Stimulated activated CD4-positive, alpha-beta T cell treated with anti-CD3 and anti-CD28 coated beads, Interleukin-1b, Interleukin-23, amount 100 ng/mL, for 4 hours (primary cell): ENCODE data around the gene UBR3.
"Not testable (repeated sequence)": the region's sequence is repeated elsewhere in the genome, so short reads cannot be mapped to it uniquely, and the experiment has no call there.

ENCODE experiments used
- DNase-seq, 2 donors: peaks; one replicate each; pipeline ENCODE4 v3.0.0-alpha.2; 2020; ENCODE audit warnings: low read depth in 2 of 2

Gene UBR3, protein sequence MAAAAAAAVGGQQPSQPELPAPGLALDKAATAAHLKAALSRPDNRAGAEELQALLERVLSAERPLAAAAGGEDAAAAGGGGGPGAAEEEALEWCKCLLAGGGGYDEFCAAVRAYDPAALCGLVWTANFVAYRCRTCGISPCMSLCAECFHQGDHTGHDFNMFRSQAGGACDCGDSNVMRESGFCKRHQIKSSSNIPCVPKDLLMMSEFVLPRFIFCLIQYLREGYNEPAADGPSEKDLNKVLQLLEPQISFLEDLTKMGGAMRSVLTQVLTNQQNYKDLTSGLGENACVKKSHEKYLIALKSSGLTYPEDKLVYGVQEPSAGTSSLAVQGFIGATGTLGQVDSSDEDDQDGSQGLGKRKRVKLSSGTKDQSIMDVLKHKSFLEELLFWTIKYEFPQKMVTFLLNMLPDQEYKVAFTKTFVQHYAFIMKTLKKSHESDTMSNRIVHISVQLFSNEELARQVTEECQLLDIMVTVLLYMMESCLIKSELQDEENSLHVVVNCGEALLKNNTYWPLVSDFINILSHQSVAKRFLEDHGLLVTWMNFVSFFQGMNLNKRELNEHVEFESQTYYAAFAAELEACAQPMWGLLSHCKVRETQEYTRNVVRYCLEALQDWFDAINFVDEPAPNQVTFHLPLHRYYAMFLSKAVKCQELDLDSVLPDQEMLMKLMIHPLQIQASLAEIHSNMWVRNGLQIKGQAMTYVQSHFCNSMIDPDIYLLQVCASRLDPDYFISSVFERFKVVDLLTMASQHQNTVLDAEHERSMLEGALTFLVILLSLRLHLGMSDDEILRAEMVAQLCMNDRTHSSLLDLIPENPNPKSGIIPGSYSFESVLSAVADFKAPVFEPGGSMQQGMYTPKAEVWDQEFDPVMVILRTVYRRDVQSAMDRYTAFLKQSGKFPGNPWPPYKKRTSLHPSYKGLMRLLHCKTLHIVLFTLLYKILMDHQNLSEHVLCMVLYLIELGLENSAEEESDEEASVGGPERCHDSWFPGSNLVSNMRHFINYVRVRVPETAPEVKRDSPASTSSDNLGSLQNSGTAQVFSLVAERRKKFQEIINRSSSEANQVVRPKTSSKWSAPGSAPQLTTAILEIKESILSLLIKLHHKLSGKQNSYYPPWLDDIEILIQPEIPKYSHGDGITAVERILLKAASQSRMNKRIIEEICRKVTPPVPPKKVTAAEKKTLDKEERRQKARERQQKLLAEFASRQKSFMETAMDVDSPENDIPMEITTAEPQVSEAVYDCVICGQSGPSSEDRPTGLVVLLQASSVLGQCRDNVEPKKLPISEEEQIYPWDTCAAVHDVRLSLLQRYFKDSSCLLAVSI (N-terminal part only)

DNA sequence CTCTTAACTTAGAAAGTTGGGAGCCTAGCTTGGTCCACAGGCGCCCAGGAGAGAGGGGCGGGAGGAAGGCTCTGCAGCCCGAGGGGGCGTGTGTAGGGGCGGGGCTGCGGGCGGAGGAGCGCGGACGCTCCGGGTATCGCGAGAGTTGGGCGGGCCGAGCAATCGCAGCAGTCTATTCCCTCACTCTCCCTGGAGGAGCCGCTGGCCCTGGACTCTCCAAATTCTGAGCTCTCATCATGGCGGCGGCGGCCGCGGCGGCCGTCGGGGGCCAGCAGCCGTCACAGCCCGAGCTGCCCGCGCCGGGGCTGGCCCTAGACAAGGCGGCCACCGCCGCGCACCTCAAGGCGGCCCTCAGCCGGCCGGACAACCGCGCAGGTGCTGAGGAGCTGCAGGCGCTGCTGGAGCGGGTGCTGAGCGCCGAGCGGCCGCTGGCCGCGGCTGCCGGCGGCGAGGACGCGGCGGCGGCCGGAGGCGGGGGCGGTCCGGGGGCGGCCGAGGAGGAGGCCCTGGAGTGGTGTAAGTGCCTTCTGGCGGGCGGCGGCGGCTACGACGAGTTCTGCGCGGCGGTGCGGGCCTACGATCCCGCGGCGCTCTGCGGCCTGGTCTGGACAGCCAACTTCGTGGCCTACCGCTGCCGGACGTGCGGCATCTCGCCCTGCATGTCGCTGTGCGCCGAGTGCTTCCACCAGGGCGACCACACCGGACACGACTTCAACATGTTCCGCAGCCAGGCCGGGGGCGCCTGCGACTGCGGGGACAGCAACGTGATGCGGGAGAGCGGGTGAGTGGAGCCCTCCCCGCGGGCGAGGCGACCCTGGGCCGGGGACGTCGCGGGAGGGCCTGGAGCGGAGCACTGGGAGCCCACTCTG, at the start of gene UBR3:
TSS of gene UBR3 (plus strand) at position 183 of the 869 bp plus-strand sequence. CDS start at position 237, 54 bp downstream.
- peak; percentile 85 to 92 for DNase-seq

DNA sequence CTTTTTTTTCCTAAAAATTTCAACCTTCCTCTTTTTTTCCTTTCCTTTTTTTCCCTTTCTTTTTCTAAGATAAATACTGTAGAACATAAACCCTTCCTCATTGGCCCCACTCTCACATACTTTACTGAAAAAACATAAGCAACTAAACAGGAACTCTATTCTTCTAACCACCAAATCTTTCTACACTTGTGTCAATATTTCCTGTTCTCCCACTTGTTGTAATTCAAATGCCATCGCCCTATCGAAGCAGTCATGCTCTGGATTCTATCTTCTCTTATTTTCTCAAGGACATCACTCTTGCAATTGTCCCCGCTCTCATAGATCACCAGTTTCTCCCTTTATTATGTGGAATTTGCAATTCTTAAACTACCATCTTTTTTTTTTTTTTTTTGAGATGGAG, 48.8 kb upstream of the UBR3 start:
- DNase-seq, result no peak

DNA sequence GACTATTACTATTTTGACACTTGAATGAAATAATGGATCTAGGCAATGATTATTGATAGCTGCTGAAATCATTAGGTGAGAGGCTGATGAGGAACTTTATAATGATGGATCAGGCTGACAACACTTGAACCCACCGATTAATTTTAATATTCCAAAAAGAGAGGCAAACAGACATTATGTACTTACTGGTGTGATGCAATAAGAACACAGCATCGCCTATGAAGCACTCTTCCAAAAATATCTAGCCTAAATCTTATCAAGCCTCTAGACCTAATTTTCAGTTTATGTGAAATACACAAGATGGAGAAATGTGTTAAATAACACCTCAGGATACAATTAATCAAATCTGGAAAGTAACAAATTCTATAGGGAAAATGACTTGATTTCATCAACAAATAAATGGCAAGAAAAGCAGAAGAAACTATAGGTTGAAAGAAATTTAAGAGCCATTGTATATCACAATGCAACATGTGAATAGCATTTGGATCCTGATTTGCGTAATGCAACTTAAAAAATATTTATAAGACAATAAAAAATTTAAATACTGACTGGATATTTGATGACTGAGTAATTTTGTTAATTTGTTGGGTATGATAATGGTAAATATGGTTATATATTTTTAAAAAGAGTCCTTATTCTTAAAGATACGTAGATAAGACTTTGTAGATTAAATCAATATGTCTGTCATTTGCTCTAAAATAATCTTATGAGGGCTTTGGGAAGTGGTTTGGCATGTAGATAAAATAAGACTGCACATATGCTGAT, 45.8 kb upstream of the UBR3 start:
- no peak for DNase-seq

DNA sequence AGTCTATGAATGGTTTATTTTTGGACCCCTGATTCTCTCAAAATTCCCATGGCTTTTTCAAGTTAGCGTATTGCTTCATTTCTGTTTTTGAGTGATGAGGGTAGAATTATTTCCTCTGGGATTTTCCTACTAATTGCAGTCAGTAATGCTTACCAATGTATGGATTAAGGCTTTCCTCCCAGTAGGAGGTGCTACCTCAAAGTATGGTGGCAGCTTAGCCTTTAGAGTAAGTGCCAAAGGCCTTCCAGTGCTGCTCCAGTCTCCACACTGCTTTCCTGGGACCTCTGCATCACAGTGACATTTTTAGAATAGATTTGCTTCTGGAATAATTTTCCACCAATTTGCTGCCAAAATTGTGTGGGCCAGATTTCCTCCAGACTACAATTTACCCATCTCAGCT, 44.7 kb upstream of the UBR3 start:
- no peak for DNase-seq

DNA sequence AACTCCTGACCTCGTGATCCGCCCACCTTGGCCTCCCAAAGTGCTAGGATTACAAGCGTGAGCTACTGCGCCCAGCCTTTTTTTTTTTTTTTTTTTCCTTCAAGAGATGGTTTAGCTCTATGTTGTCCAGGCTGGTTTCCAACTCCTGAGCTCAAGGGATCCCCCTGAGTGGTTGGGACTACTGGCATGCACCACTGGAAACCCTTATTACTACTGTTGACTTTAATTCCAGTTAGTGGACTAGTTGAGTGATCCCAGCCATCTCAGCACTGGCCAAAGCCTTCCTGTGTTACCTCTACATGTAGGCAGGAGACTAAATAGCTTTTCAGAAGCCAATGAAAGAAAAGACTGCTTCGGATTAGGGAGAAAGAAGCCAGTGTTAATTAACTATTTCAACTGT, 36.7 kb upstream of the UBR3 start:
- DNase-seq, result no peak

DNA sequence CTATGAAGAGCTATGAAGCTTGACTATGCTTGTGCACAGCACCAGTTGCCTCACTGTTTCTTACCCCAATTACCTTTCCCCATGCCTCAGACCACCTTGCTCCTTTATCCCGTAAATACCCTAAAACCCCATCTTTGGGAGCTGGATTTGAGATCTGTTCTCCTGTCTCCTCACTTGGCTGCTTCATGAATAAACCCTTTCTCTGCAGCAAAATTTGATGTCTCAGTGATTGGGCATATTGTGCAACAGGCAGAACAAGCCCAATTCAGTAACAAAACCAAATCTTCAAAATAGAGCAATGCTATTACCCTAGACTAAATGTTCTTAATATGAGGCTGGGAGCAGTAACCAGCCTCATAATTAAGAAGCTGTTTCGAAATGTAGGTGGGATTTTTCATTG, 32.1 kb upstream of the UBR3 start:
- DNase-seq, result no peak

DNA sequence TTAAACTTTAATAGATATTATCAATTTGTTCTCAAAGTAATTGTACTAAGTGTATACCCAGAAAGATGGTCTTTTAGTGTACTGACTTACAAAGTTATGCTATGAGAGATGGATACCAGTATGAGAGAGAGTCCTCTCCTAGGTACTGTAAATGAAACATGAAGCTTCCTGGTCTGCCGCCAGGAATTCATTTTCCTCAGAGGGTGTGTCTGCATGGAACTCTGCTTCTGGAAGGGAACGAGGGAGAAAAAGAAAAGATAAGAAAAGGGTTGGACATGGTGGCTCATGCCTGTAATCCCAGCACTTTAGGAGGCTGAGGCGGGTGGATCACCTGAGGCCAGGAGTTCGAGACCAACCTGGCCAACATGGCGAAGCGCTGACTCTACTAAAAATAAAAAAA, 30.8 kb upstream of the UBR3 start:
- no peak for DNase-seq

DNA sequence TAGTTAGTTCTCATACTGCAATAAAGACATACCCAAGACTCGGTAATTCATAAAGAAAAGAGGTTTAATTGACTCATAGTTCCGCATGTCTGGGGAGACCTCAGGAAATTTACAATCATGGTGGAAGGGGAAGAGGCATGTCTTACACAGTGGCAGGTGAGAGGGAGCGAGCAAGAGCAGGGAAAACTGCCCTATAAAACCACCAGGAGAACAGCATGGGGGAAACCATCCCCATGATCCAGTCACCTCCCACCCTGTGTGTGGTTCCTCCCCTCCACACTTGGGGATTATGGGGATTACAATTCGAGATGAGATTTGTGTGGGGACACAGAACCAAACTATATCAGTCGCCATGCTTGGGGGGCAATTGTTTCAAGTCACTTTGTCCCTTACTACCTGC, 29.7 kb upstream of the UBR3 start:
- DNase-seq, result no peak

DNA sequence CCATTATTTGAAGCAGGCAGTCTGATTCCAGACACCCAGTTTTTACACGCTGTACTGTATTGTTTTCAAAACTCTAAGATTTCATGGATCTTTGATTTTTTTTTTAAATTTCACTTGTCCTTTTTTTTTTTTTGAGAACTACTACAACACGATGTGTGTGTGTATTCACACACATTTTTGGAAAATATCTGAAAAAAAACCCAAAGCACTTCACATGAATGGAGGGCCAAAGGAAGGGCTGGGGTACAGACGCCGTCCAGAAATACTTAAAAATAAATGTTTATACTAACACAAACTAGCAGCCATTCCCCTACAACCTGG, 28.9 kb upstream of the UBR3 start:
- no peak for DNase-seq

DNA sequence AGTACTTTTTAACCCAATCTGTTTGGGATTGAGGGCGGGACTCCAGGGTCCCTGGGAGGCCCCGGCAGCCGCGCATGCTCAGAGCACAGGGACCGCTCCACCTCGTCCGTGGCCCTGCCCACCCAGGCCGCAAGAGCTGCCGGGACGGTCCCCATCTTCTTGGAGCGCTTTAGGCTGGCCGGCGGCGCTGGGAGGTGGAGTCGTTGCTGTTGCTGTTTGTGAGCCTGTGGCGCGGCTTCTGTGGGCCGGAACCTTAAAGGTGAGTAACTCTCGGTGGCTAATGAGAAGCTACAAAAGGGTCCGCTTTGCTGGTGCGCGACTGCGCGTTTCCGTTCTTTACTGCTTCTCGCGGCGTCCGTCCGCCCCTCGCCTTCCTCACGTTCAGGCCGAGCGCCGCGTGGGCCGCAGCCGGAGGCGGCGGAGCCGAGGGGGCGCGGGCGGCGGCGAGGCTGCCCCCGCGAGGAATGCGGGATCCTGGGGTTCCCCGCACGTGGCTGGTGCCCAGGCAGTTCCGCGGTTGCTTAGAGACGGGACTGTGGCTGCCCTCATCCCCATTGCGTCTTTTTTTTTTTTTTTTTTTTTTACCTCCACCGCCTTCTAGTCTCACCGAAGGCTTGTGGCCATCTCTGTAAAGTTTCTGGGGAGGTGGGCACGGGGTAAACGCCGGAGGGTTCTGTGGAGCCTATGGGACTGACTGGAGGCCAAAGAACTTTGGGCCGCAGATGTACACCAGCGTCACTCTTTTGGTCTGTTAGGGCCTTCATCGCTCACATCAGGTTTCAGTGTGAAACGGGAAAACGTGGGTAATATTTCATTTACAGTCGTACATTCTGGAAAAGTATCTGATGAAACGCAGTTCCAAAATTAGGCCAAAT, 28.3 kb upstream of the UBR3 start, which contains the start of gene SSB:
TSS of gene SSB (plus strand) at position 154 of the 875 bp plus-strand sequence. CDS start 2,090 bp downstream, outside the sequence.
- peak; percentile 87 to 91 for DNase-seq

DNA sequence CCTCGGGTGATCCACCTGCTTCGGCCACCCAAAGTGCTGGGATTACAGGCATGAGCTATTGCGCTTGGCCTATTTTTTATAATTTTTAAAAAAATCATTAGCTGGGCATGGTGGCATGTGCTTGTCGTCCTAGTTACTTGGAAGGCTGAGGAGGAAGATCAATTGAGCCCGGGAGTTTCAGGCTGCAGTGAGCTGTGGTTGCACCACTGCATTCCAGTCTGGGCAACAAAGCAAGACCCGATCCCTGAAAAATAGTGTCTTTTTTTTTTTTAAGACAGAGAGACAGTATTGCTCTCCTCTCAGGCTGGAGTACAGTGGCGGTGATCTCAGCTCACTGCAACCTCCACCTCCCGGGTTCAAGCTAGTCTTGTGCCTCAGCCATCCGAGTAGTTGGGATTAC, 23.8 kb upstream of the UBR3 start:
- DNase-seq, result no peak

DNA sequence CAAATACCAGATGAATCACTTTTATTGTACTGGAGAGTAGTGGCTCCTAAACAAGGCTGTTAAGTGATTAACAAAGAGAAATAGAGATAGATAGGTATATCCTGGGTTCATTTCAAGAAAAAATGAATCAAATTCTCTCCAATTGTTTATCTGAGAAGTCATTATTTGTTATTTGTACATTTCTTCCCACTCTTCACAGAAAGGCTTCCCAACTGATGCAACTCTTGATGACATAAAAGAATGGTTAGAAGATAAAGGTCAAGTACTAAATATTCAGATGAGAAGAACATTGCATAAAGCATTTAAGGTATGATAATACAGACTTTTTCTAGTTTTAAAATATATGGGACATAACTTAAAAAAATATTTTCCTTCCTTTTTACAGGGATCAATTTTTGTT, 20.7 kb upstream of the UBR3 start:
- DNase-seq, result no peak

DNA sequence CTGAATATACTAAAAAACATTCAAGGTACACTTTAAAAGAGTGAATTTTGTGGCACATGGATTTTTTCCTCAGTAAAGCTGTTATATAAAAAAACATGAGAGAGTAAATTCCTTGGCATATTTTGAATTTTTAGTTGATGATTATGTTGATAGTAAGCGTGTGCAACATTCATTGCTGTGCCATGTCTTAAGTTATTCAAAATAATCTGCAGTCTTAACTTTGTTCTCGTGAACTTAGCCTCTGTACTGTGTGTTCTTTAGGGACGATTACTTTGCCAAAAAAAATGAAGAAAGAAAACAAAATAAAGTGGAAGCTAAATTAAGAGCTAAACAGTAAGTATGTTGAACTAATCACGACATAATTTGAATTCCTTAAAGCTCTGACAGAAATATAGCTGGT, 19.0 kb upstream of the UBR3 start:
- DNase-seq, result no peak

DNA sequence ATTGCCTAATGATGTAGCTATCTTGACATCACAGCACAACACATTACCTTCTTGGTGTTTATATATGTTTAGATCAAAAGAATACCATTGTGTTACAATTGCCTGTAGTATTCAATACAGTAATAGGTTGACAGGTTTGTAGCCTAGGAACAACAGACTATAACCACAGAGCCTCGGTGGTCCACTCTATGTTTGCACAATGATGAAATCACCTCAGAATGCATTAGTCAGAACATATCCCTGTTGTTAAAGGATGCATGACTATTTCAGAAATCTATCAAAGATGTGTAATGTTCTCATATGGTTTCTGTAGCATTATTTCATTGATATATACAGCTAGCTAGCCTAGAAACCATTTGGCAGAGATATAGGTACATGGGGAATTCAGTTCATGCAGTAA, 11.4 kb upstream of the UBR3 start:
- no peak for DNase-seq

DNA sequence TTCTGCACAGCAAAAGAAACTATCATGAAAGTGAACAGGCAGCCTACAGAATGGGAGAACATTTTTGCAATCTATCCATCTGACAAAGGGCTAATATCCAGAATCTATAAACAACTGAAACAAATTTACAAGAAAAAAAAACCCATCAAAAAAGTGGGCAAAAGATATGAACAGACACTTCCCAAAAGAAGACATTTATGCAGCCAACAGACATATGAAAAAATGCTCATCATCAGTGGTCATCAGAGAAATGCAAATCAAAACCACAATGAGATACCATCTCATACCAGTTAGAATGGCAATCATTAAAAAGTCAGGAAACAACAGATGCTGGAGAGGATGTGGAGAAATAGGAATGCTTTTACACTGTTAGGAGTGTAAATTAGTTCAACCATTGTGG, 10.3 kb upstream of the UBR3 start:
- DNase-seq, result not testable (repeated sequence)

DNA sequence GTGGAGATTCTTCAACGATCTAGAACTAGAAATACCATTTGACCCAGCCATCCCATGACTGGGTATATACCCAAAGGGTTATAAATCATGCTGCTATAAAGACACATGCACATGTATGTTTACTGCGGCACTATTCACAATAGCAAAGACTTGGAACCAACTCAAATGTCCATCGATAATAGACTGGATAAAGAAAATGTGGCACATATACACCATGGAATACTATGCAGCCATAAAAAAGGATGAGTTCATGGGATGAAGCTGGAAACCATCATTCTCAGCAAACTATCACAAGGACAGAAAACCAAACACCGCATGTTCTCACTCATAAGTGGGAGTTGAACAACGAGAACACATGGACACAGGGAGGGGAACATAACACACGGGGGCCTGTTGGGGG, 9.9 kb upstream of the UBR3 start:
- DNase-seq, result not testable (repeated sequence)

DNA sequence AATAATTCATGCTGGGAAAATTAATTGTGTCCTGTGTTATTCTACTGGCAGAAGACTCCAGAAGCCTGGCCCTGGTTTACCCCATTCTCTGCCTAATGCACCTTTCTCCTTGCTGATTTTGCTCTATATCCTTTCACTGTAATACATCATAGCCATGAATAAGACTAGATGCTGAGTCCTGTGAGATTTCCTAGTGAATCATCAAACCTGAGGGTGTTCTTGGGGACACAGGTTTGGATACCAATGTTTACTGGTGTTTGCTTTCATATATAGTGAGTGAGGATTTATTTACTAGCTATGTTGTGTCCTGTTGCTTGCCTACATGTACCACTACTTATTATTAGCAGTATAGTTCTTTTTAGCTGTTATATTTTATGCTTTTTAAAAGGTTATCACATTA, 9.0 kb upstream of the UBR3 start:
- no peak for DNase-seq

DNA sequence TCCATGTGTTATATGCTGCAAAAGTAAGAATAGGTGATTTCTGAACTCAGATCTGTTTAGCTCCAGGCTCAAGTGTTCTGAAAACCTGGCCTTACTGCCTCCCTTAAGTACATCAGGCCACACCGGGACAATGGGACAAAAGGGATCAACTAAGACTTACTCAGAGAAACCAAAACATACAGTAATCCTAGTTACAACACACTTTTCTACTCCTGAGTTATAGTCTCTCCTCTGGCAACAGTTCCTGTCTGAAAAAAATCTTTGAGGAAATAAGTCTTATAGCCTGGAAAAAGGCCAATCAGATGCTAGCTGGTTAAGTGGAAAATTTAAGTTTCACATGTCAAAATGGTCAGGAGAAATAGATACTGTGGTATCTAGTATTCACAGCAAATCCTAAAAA, 8.1 kb upstream of the UBR3 start:
- DNase-seq, result no peak

DNA sequence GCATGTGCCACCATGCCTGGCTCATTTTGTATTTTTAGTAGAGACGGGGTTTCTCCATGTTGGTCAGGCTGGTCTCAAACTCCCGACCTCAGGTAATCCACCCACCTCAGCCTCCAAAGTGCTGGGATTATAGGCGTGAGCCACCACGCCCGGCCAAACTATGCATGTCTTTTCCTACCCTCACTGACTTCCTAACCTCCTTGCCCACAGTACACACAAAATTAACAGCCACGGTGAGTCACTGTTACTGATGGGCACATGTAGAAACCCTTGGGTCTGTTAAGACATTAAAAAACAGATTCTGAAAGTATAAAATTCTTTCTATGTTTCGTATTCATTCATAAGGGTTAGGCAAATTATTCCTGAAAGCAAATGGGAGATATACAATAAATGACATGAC, 7.2 kb upstream of the UBR3 start:
- not testable (repeated sequence) for DNase-seq
